IMR-90 (cell line): ENCODE data around the gene TUBB2B. TPM values are rescaled to one million over a fixed set of nuclear protein-coding genes. Genes with fewer than 3 reads are reported as not detected.
A peak's percentile ranks its signal among the peaks of the same experiment; 100 is the strongest.

ENCODE experiments used
- ATAC-seq: fragments of 200-7000 bp; cut with Tn5 transposase; 2 replicates; pipeline ENCODE4 v1.9.1; 2020; ENCODE audit warnings: low read depth, mild to moderate bottlenecking, moderate library complexity
- BruUV-seq: library from RNA; stranded (reverse); fragments of 400-500 nt; replicated peaks from 2 replicates; lab custom pipeline; 2021; lab: Mats Ljungman, UMichigan
- CTCF ChIA-PET: fragments of 300-600 bp; formaldehyde crosslinking; extraction: SDS; loops from one replicate; lab custom pipeline; 2021; ENCODE audit warnings: antibody characterized with exemption; lab: Yijun Ruan, JAX
- POLR2A ChIA-PET: fragments of 300-600 bp; sonication (Branson Sonifier 250); formaldehyde crosslinking; loops from one replicate; lab custom pipeline; 2022; ENCODE audit warnings: antibody characterized with exemption; ENCODE audit not compliant: unreplicated experiment; lab: Charles Lee
- DNase-seq: peaks from one replicate; pipeline ENCODE4 v3.0.0; 2013
- H2AFZ ChIP-seq: replicated peaks from 2 replicates; pipeline ENCODE3; 2013; ENCODE audit warnings: low read length, mild to moderate bottlenecking; ENCODE audit not compliant: poor library complexity
- H2AK5ac ChIP-seq: 2 replicates; pipeline ENCODE4 v1.6.1; 2013; ENCODE audit warnings: low read depth, low read length, inconsistent platforms
- H2AK9ac ChIP-seq: replicated peaks from 2 replicates; pipeline ENCODE3; 2013; ENCODE audit warnings: mild to moderate bottlenecking, low read depth, low read length, moderate library complexity; ENCODE audit not compliant: poor library complexity
- H2BK120ac ChIP-seq: 2 replicates; pipeline ENCODE4 v1.6.1; 2013; ENCODE audit warnings: low read depth, low read length, inconsistent platforms
- H2BK15ac ChIP-seq: 3 replicates; pipeline ENCODE4 v1.6.1; 2013; ENCODE audit warnings: low read depth, low read length, inconsistent platforms
- H2BK20ac ChIP-seq: 2 replicates; pipeline ENCODE4 v1.6.1; 2013; ENCODE audit warnings: low read depth, mild to moderate bottlenecking, inconsistent platforms, low read length, moderate library complexity
- H2BK5ac ChIP-seq: 2 replicates; pipeline ENCODE4 v1.6.1; 2013; ENCODE audit warnings: mild to moderate bottlenecking, low read depth, low read length, inconsistent platforms; ENCODE audit not compliant: poor library complexity, severe bottlenecking
- H3K14ac ChIP-seq: replicated peaks from 2 replicates; pipeline ENCODE4 v1.6.1; 2013; ENCODE audit warnings: low read depth, low read length, inconsistent platforms
- H3K18ac ChIP-seq: 2 replicates; pipeline ENCODE4 v1.6.1; 2013; ENCODE audit warnings: low read depth, low read length, control low read depth
- H3K23ac ChIP-seq: 2 replicates; pipeline ENCODE4 v1.6.1; 2013; ENCODE audit warnings: low read depth, low read length, inconsistent platforms
- H3K27ac ChIP-seq: 2 replicates; pipeline ENCODE4 v1.5.1; 2013; ENCODE audit warnings: mild to moderate bottlenecking, control low read depth, low read length; ENCODE audit not compliant: insufficient read depth
- H3K27me3 ChIP-seq: 2 replicates; pipeline ENCODE4 v1.6.1; 2013; ENCODE audit warnings: low read length; ENCODE audit not compliant: control insufficient read depth, insufficient read depth
- H3K36me3 ChIP-seq: 2 replicates; pipeline ENCODE4 v1.6.1; 2013; ENCODE audit warnings: low read length, mixed read lengths; ENCODE audit not compliant: control insufficient read depth, insufficient read depth
- H3K4ac ChIP-seq: 2 replicates; pipeline ENCODE4 v1.6.1; 2013; ENCODE audit warnings: low read depth, low read length, inconsistent platforms
- H3K4me1 ChIP-seq: 2 replicates; pipeline ENCODE4 v1.6.1; 2013; ENCODE audit warnings: low read length, mixed read lengths; ENCODE audit not compliant: control insufficient read depth, insufficient read depth
- H3K4me2 ChIP-seq: 2 replicates; pipeline ENCODE4 v1.6.1; 2013; ENCODE audit warnings: low read depth, mild to moderate bottlenecking, control low read depth, low read length, moderate library complexity
- H3K4me3 ChIP-seq: 2 replicates; pipeline ENCODE4 v1.5.1; 2013; ENCODE audit warnings: low read depth, mild to moderate bottlenecking, control low read depth, low read length, moderate library complexity; ENCODE audit not compliant: insufficient read depth
- H3K56ac ChIP-seq: 2 replicates; pipeline ENCODE4 v1.6.1; 2013; ENCODE audit warnings: low read length, inconsistent platforms; ENCODE audit not compliant: insufficient read depth; ENCODE audit errors: extremely low read depth
- H3K79me1 ChIP-seq, 2 experiments: 2 replicates each; pipeline ENCODE4 v1.6.1; 2013; ENCODE audit warnings: low read length in 2 of 2, inconsistent platforms in 1 of 2, low read depth in 1 of 2
- H3K9ac ChIP-seq: 2 replicates; pipeline ENCODE4 v1.6.1; 2013; ENCODE audit warnings: low read depth, low read length, control low read depth
- H3K9me1 ChIP-seq: 2 replicates; pipeline ENCODE4 v1.6.1; 2013; ENCODE audit warnings: low read length, inconsistent platforms; ENCODE audit not compliant: insufficient read depth
- H3K9me3 ChIP-seq: 2 replicates; pipeline ENCODE4 v1.6.1; 2013; ENCODE audit warnings: low read length; ENCODE audit not compliant: control insufficient read depth, insufficient read depth
- H4K20me1 ChIP-seq: 2 replicates; pipeline ENCODE4 v1.6.1; 2013; ENCODE audit warnings: low read length, inconsistent platforms; ENCODE audit not compliant: insufficient read depth
- H4K5ac ChIP-seq: 2 replicates; pipeline ENCODE4 v1.6.1; 2013; ENCODE audit warnings: mild to moderate bottlenecking, low read depth, low read length, control low read depth
- H4K8ac ChIP-seq, 2 experiments: 2 replicates each; pipeline ENCODE4 v1.6.1; 2013; ENCODE audit warnings: low read depth in 2 of 2, low read length in 2 of 2, control low read depth in 1 of 2, inconsistent platforms in 1 of 2
- H4K91ac ChIP-seq: 2 replicates; pipeline ENCODE4 v1.6.1; 2013; ENCODE audit warnings: low read depth, low read length, inconsistent platforms; ENCODE audit not compliant: insufficient read depth
- CEBPB ChIP-seq: IDR thresholded peaks from 2 replicates; pipeline ENCODE4 v1.6.1; 2012; ENCODE audit warnings: low read depth, low read length, improper control_type of control experiment
- MAZ ChIP-seq: IDR thresholded peaks from 2 replicates; pipeline ENCODE4 v1.6.1; 2012; ENCODE audit warnings: low read depth, mild to moderate bottlenecking, low read length, improper control_type of control experiment, moderate library complexity, borderline replicate concordance
- POLR2A ChIP-seq: IDR thresholded peaks from 2 replicates; pipeline ENCODE4 v1.6.1; 2012; ENCODE audit warnings: mild to moderate bottlenecking, low read depth, low read length
- WGBS, 2 experiments: methylation state at CpG; one replicate each; pipeline versions ENCODE4 v1.1.5 to v1.1.7; 2013; ENCODE audit warnings: missing lambda C conversion rate in 2 of 2; ENCODE audit not compliant: insufficient read length in 1 of 2; ENCODE audit errors: extremely low coverage in 2 of 2; 5-methylcytosine and 5-hydroxymethylcytosine counted together
- dilution Hi-C: fragments of 300-500 bp; cut with HindIII; formaldehyde crosslinking; loops from one replicate; pipeline ENCODE4 v1.14.3; 2018; ENCODE audit warnings: low sequenced_read_pairs; ENCODE audit not compliant: unreplicated experiment
- in situ Hi-C: fragments of 300-500 bp; cut with MboI; formaldehyde crosslinking; loops from 3 replicates; pipeline ENCODE4 v1.14.3; 2019; ENCODE audit warnings: low sequenced_read_pairs, inconsistent platforms, mixed read lengths
- intact Hi-C: fragments of 100-400 bp; cut with micrococcal nuclease; formaldehyde crosslinking; loops from 2 replicates; pipeline ENCODE4 v1.10.0; 2022
- polyA plus RNA-seq, 3 experiments: library from polyadenylated mRNA; depleted of rRNA; stranded (reverse); fragments of >200 nt; gene quantifications; 2 replicates each; pipeline ENCODE4 v1.2.3, GENCODE V29; 2012; ENCODE audit warnings: low replicate concordance in 1 of 3
- total RNA-seq: library from RNA; depleted of rRNA; stranded (reverse); fragments of >200 nt; gene quantifications from 2 replicates; pipeline ENCODE4 v1.2.3, GENCODE V29; 2012; rRNA removed

The TUBB2B gene
- total and polyA plus RNA-seq, 2 of the 4 experiments (the other 2 are of a cell fraction): 13.6 to 21.1 TPM

GRCh38 chr6:3176562-3177355 lies 50.7 kb downstream of the TUBB2B start (continued):
- TF ChIP-seq MAZ (no peak), POLR2A (no peak), CEBPB (peak; percentile 94)

GRCh38 chr6:3175715-3176402 lies 51.6 kb downstream of the TUBB2B start:
- Histone ChIP-seq H2BK5ac (no peak overlapping the region), H2AK9ac (no peak overlapping the region), H4K8ac (no peak overlapping the region), H2BK15ac (no peak overlapping the region), H2AFZ (peak overlapping the region; percentile 34), H3K18ac (no peak overlapping the region), H3K23ac (no peak overlapping the region), H4K20me1 (no peaks in the 10 kb centered on the region), H3K36me3 (no peaks in the 10 kb centered on the region), H4K5ac (no peak overlapping the region), H4K91ac (no peak overlapping the region), H2BK120ac (no peak overlapping the region), H3K56ac (no peak overlapping the region), H2BK20ac (peak overlapping the region; percentile 60; the same call in 1 of the 2 replicates), H3K4me3 (no peak overlapping the region), H3K9ac (no peak overlapping the region), H3K27ac (no peak overlapping the region), H2AK5ac (peak overlapping the region; percentile 60; the same call in 1 of the 2 replicates), H3K27me3 (no peaks in the 10 kb centered on the region), H3K4me2 (no peak overlapping the region), H3K4me1 (no peaks in the 10 kb centered on the region), H3K4ac (no peak overlapping the region), H3K9me3 (no peaks in the 10 kb centered on the region), H3K14ac (no peak overlapping the region), H3K79me1 (no peaks in the 10 kb centered on the region), H3K9me1 (0 out of 2 replicates have a peak, but pooled peaks cover 3% of the 10 kb centered on the region)
- ChIA-PET CTCF (interaction anchor here (0.6 kb wide), 1 partner anchor 38 kb away, joined by 3 read pairs; no protein-coding TSS in a partner anchor), POLR2A (no interaction called here)
- DNase-seq (no peak), ATAC-seq (no peak)
- intact Hi-C loops: no loop called here
- BruUV-seq: no TSS peak
- 56% methylated on average over 8 of the region's 11 CpGs; no CpG with 5 or more reads in 1 of the 2 experiments for WGBS, 2 experiments
- TF ChIP-seq MAZ: no peak
- in situ Hi-C loops: no loop called here
- dilution Hi-C loops: no loop called here

Other genes with a start within 250 kb of the TUBB2B start
- gene NQO2, start 227.8 kb downstream of the TUBB2B start, total RNA-seq: 59.4 and 72.1 TPM in 2 replicates
- 41.9 and 42.5 TPM in 2 replicates for gene NQO2, start 227.8 kb downstream of the TUBB2B start, polyA plus RNA-seq (2012; rRNA removed)
- 25.6 and 28.6 TPM in 2 replicates for gene RIPK1, start 159.2 kb downstream of the TUBB2B start, total RNA-seq
- gene RIPK1, start 159.2 kb downstream of the TUBB2B start, polyA plus RNA-seq (2012; rRNA removed): 11.9 and 12.6 TPM in 2 replicates
- 15.8 and 16.3 TPM in 2 replicates for gene BPHL, start 108.9 kb downstream of the TUBB2B start, total RNA-seq
- gene BPHL, start 108.9 kb downstream of the TUBB2B start, polyA plus RNA-seq (2012; rRNA removed): 13.8 and 14.7 TPM in 2 replicates
- gene TUBB2A, start 70.1 kb downstream of the TUBB2B start, total RNA-seq: 164 and 182 TPM in 2 replicates
- gene TUBB2A, start 70.1 kb downstream of the TUBB2B start, polyA plus RNA-seq (2012; rRNA removed): 264 and 300 TPM in 2 replicates
- 5.6 and 6.7 TPM in 2 replicates for gene PSMG4, start 31.3 kb upstream of the TUBB2B start, total RNA-seq
- 13.4 and 17.7 TPM in 2 replicates for gene PSMG4, start 31.3 kb upstream of the TUBB2B start, polyA plus RNA-seq (2012; rRNA removed)
- 0.56 and 0.72 TPM in 2 replicates for gene SLC22A23, start 229.4 kb upstream of the TUBB2B start, total RNA-seq
- 1.1 and 1.6 TPM in 2 replicates for gene SLC22A23, start 229.4 kb upstream of the TUBB2B start, polyA plus RNA-seq (2012; rRNA removed)